ENCODE results near the gene CXCL17.

- TF ChIP-seq CTCF (conservative IDR thresholded peaks at IDR 0.05; ENCODE audit: low read length) (no peak), EZH2phosphoT487 (IDR thresholded peaks at IDR 0.05; ENCODE audit: borderline replicate concordance, low read depth, low read length) (no peak)
Measured at GRCh38 chr19:42422092-42422900, 20.4 kb downstream of the CXCL17 start.
